GM12878 (cell line): Measurements from ENCODE around the gene ST7. TPM values are rescaled to one million over a fixed set of nuclear protein-coding genes. Genes with fewer than 3 reads are reported as not detected.

Experiments used
- ATAC-seq: fragments of 200-7000 bp; cut with Tn5 transposase; 3 replicates; pipeline ENCODE4 v1.9.1; 2020; ENCODE audit warnings: mild to moderate bottlenecking, moderate library complexity
- BruUV-seq: library from RNA; stranded (reverse); fragments of 400-500 nt; replicated peaks from 2 replicates; lab custom pipeline; 2021; lab: Mats Ljungman, UMichigan
- CTCF ChIA-PET: fragments of 300-600 bp; sonication (Branson Sonifier 250); formaldehyde crosslinking; extraction: SDS; loops from one replicate; lab custom pipeline; 2021; ENCODE audit warnings: inconsistent platforms; lab: Yijun Ruan, JAX
- POLR2A ChIA-PET: fragments of 350-600 bp; formaldehyde crosslinking; extraction: SDS; loops from one replicate; lab custom pipeline; 2021; ENCODE audit warnings: inconsistent platforms; lab: Charles Lee
- RAD21 ChIA-PET: fragments of 300-600 bp; sonication (Branson Sonifier 250); formaldehyde crosslinking; loops from one replicate; lab custom pipeline; 2023; ENCODE audit warnings: antibody characterized with exemption; ENCODE audit not compliant: unreplicated experiment; lab: Charles Lee
- SMC1A ChIA-PET: fragments of 300-600 bp; sonication (Branson Sonifier 250); formaldehyde crosslinking; loops from one replicate; lab custom pipeline; 2023; ENCODE audit not compliant: unreplicated experiment, uncharacterized antibody; lab: Charles Lee
- DNase-seq: peaks from one replicate; pipeline ENCODE4 v3.0.0-alpha.2; 2011; ENCODE audit warnings: low read depth, low spot score
- FAIRE-seq: peaks from 3 replicates; lab custom pipeline; 2011; peaks lifted over from hg19 to GRCh38; lab: Jason Lieb, UNC
- H2AFZ ChIP-seq: 2 replicates; pipeline ENCODE4 v1.6.0; 2011; ENCODE audit warnings: low read depth, low read length, control low read depth; ENCODE audit not compliant: control insufficient read depth
- H3K27ac ChIP-seq: 2 replicates; pipeline ENCODE4 v1.5.1; 2011; ENCODE audit warnings: control low read depth; ENCODE audit not compliant: control insufficient read depth, insufficient read depth
- H3K27me3 ChIP-seq, 2 experiments: replicated peaks in 1 of 2; 2 replicates each; pipeline versions ENCODE4 v1.6.0 to v1.6.1; 2011; ENCODE audit warnings: low read length in 1 of 2; ENCODE audit not compliant: control insufficient read depth in 2 of 2, insufficient read depth in 2 of 2
- H3K36me3 ChIP-seq, 2 experiments: 2 replicates each; pipeline ENCODE4 v1.5.1; 2011; ENCODE audit warnings: low read length in 1 of 2; ENCODE audit not compliant: control insufficient read depth in 2 of 2, insufficient read depth in 2 of 2
- H3K4me1 ChIP-seq: 2 replicates; pipeline ENCODE4 v1.6.1; 2011; ENCODE audit warnings: mild to moderate bottlenecking, low read length, moderate library complexity, mixed read lengths; ENCODE audit not compliant: control insufficient read depth, insufficient read depth
- H3K4me2 ChIP-seq: 2 replicates; pipeline ENCODE4 v1.6.0; 2011; ENCODE audit warnings: control low read depth; ENCODE audit not compliant: control insufficient read depth, insufficient read depth
- H3K4me3 ChIP-seq: fragments of 200-600 bp; sonication (generic); 2 replicates; pipeline ENCODE4 v1.5.1; 2016
- H3K79me2 ChIP-seq: 2 replicates; pipeline ENCODE4 v1.6.0; 2011; ENCODE audit warnings: low read length; ENCODE audit not compliant: control insufficient read depth, insufficient read depth
- H3K9ac ChIP-seq: 2 replicates; pipeline ENCODE4 v1.8.0; 2011; ENCODE audit warnings: low read length, control low read depth, mixed read lengths; ENCODE audit not compliant: control insufficient read depth, insufficient read depth
- H3K9me3 ChIP-seq: replicated peaks from 3 replicates; pipeline ENCODE4 v1.5.1; 2011; ENCODE audit warnings: mild to moderate bottlenecking, low read length; ENCODE audit not compliant: control insufficient read depth, insufficient read depth
- H4K20me1 ChIP-seq: 2 replicates; pipeline ENCODE4 v1.6.0; 2011; ENCODE audit not compliant: control insufficient read depth, insufficient read depth
- BCLAF1 ChIP-seq: fragments of 450-650 bp; IDR thresholded peaks from 2 replicates; pipeline ENCODE4 v1.6.1; 2017; ENCODE audit warnings: antibody characterized with exemption, mild to moderate bottlenecking, moderate library complexity
- CBX5 ChIP-seq: sonication (generic); IDR thresholded peaks from 2 replicates; pipeline ENCODE4 v1.6.1; 2016; ENCODE audit warnings: low read depth, moderate library complexity, mild to moderate bottlenecking, inconsistent platforms
- EED ChIP-seq: sonication (generic); IDR thresholded peaks from 2 replicates; pipeline ENCODE4 v1.6.1; 2016; ENCODE audit warnings: antibody characterized with exemption, low read depth
- LARP7 ChIP-seq: fragments of 450-650 bp; IDR thresholded peaks from 2 replicates; pipeline ENCODE4 v1.6.1; 2017; ENCODE audit warnings: mild to moderate bottlenecking
- TCF12 ChIP-seq: IDR thresholded peaks from 2 replicates; pipeline ENCODE4 v1.6.1; 2011; ENCODE audit warnings: low read depth, mild to moderate bottlenecking, low read length
- YBX1 ChIP-seq: fragments of 450-650 bp; IDR thresholded peaks from 2 replicates; pipeline ENCODE4 v1.6.1; 2016; ENCODE audit warnings: antibody characterized with exemption
- WGBS: methylation state at CpG from one replicate; pipeline ENCODE4 v1.1.6; 2016; ENCODE audit warnings: low lambda C conversion rate; ENCODE audit not compliant: insufficient replicate concordance, insufficient coverage; ENCODE audit errors: missing lambda C conversion rate; 5-methylcytosine and 5-hydroxymethylcytosine counted together
- in situ Hi-C: fragments of 300-500 bp; cut with MboI; formaldehyde crosslinking; loops from 9 replicates; pipeline ENCODE4 v1.14.3; 2018; ENCODE audit warnings: mixed read lengths
- intact Hi-C: fragments of 100-400 bp; cut with micrococcal nuclease; formaldehyde crosslinking; loops from one replicate; pipeline ENCODE4 v1.14.2; 2022; ENCODE audit not compliant: unreplicated experiment
- polyA plus RNA-seq, 11 experiments: library from polyadenylated mRNA; depleted of rRNA in 4 of 11; unstranded in 6 of 11; stranded (reverse) in 5 of 11; fragments of >200 nt; fragmentation: Nextera tagmentation in 4 of 11; fragmentation: Illumina TruSeq in 1 of 11; extraction: Ambion mirVana in 4 of 11; extraction: Trizol in 1 of 11; gene quantifications; 1 replicate in 1 of 11; 2 replicates in 10 of 11; pipeline versions ENCODE4 v1.2.1 to v1.2.3, GENCODE V29; 2011 to 2016; ENCODE audit warnings: inconsistent platforms in 2 of 11, missing spikeins in 2 of 11, low read depth in 1 of 11
- total RNA-seq, 4 experiments: library from RNA; depleted of rRNA in 3 of 4; stranded (reverse); fragments of >200 nt in 3 of 4; fragmentation: Illumina TruSeq in 1 of 4; extraction: Trizol in 1 of 4; gene quantifications; 2 replicates each; pipeline versions ENCODE4 v1.2.1 to v1.2.3, GENCODE V29; 2013 to 2021

The ST7 gene
- total and polyA plus RNA-seq, 10 of the 15 experiments (the other 5 are each of a cell fraction or from before 2014, with no cell fraction given) = 27.7 to 76.4 (median 53.6) TPM

DNA sequence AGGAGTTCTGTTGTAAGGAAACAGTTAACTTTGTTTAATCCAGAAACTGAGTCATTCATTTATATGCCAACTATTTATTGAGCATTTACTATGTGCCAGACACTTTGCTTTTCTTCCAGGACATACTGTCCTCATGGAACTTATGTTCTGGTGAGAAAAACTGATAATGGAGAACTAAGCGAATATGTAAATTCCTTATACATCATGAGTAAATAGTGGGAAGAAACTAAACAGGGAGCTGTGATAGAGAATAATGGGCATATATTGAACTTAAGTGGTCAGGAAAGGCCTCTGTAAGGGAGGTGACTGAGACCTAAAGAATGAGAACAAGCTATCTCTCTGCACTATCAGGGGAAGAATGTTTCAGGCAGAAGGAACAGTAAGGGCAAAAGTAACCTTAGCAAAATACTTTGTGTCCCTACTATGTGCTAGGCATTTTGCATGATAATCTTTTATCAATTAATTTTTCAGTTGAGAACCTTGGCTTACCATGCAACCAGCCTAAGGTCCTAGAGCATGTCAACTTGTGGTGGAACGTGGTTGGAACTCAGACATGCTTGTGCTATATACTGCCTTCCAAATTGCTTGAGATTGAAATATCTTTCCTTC is 45.4 kb downstream of the ST7 start:
- ATAC-seq (no peak), FAIRE-seq (no peak), DNase-seq (no peak)
- Histone ChIP-seq H4K20me1 (no peaks in the 10 kb centered on the region), H3K4me1 (no peaks in the 10 kb centered on the region), H2AFZ (no peak overlapping the region), H3K79me2 (peaks cover 2% of the 10 kb centered on the region; the same call in 1 of the 2 replicates), H3K9me3 (no peaks in the 10 kb centered on the region; the same call in 2 of the 3 replicates), H3K27ac (no peak overlapping the region), H3K27me3 (no peaks in the 10 kb centered on the region), H3K36me3 (no peaks in the 10 kb centered on the region), H3K4me3 (no peak overlapping the region), H3K4me2 (no peak overlapping the region), H3K9ac (no peak overlapping the region)
- intact Hi-C loops = no loop called here
- BruUV-seq = no TSS peak
- TF ChIP-seq LARP7 = no peak
- TF ChIP-seq YBX1 = no peak
- no peak for TF ChIP-seq CBX5
- no peak for TF ChIP-seq TCF12
- no peak for TF ChIP-seq BCLAF1
- no peak for TF ChIP-seq EED
- WGBS = 98% methylated on average over 2 of the region's 2 CpGs
- ChIA-PET RAD21 (interaction anchor here (0.8 kb wide), 1 partner anchor 66 kb away, joined by 3 read pairs; no protein-coding TSS in a partner anchor), CTCF (interaction anchor here (1.0 to 4.5 kb wide), 7 partner anchors 8 to 129 kb away, joined by 3 to 19 read pairs (median 5); no protein-coding TSS in a partner anchor), POLR2A (interaction anchor here (1.2 to 1.4 kb wide), 2 partner anchors 9 to 28 kb away, joined by 3 read pairs; no protein-coding TSS in a partner anchor), SMC1A (interaction anchor here (0.9 to 5.7 kb wide), 3 partner anchors 11 to 116 kb away, joined by 4 to 54 read pairs (median 4); no protein-coding TSS in a partner anchor)
- in situ Hi-C loops = no loop called here
